GM13976 (cell line): ENCODE data around the gene POC1B.
A peak's percentile ranks its signal among the peaks of the same experiment; 100 is the strongest.

ENCODE experiments used
- DNase-seq: peaks from one replicate; pipeline ENCODE4 v3.0.0; 2012; ENCODE audit warnings: low spot score
- CTCF ChIP-seq: IDR thresholded peaks from 2 replicates; pipeline ENCODE4 v1.5.1; 2012; ENCODE audit warnings: borderline replicate concordance, mild to moderate bottlenecking; ENCODE audit not compliant: insufficient read depth; ENCODE audit errors: extremely low read depth, missing control alignments, control extremely low read depth
- in situ Hi-C: fragments of 300-500 bp; cut with MboI; formaldehyde crosslinking; loops from one replicate; pipeline ENCODE4 v1.12.0; 2022; ENCODE audit warnings: low sequenced_read_pairs, mixed read lengths, inconsistent platforms; ENCODE audit not compliant: unreplicated experiment

POC1B gene

GRCh38 chr12:89504560-89505346, 21.1 kb downstream of the POC1B start:
- in situ Hi-C loops = no loop called here
- no peak for DNase-seq
- no peak for TF ChIP-seq CTCF

- no peak for DNase-seq
- in situ Hi-C loops = no loop called here
Observed at GRCh38 chr12:89501793-89502192, 24.1 kb downstream of the POC1B start.

GRCh38 chr12:89499857-89500256, 26.0 kb downstream of the POC1B start:
- DNase-seq = no peak
- no peak for TF ChIP-seq CTCF
- in situ Hi-C loops = no loop called here

More at GRCh38 chr12:89501793-89502192, 24.1 kb downstream of the POC1B start:
- TF ChIP-seq CTCF = no peak

GRCh38 chr12:89497467-89497866, 28.4 kb downstream of the POC1B start:
- in situ Hi-C loops = no loop called here
- TF ChIP-seq CTCF = no peak
- DNase-seq = no peak

- in situ Hi-C loops = no loop called here
- DNase-seq = no peak
- TF ChIP-seq CTCF = no peak
Observed at GRCh38 chr12:89497005-89497404, 28.8 kb downstream of the POC1B start.

- in situ Hi-C loops = no loop called here
- no peak for TF ChIP-seq CTCF
- DNase-seq = peak; percentile 42
Observed at GRCh38 chr12:89494411-89495231, 31.2 kb downstream of the POC1B start.
